HEK293T (cell line): ENCODE results near the gene RSPO4.

Source experiments
- CTCF ChIA-PET: fragments of 350-600 bp; formaldehyde crosslinking; extraction: SDS; loops from one replicate; lab custom pipeline; 2021; ENCODE audit warnings: antibody characterized with exemption, inconsistent platforms; lab: Yijun Ruan, JAX
- POLR2A ChIA-PET: fragments of 350-600 bp; formaldehyde crosslinking; extraction: SDS; loops from one replicate; lab custom pipeline; 2020; ENCODE audit warnings: antibody characterized with exemption, inconsistent platforms; lab: Yijun Ruan, JAX
- DNase-seq: peaks from one replicate; pipeline ENCODE4 v3.0.0; 2012; ENCODE audit warnings: mixed read lengths; ENCODE audit errors: extremely low spot score
- ARNT ChIP-seq: fragments of 450-650 bp; IDR thresholded peaks from 2 replicates; pipeline ENCODE4 v1.6.1; 2017; ENCODE audit warnings: mild to moderate bottlenecking
- BHLHE40 ChIP-seq: fragments of 450-650 bp; IDR thresholded peaks from 2 replicates; pipeline ENCODE4 v1.6.1; 2016; ENCODE audit warnings: mild to moderate bottlenecking, moderate library complexity, borderline replicate concordance
- CTBP1 ChIP-seq: fragments of 450-650 bp; IDR thresholded peaks from 2 replicates; pipeline ENCODE4 v1.6.1; 2016; ENCODE audit warnings: borderline replicate concordance
- ELF4 ChIP-seq: fragments of 450-650 bp; IDR thresholded peaks from 2 replicates; pipeline ENCODE4 v1.6.1; 2017; ENCODE audit warnings: antibody characterized with exemption
- FOXA1 ChIP-seq: fragments of 450-650 bp; IDR thresholded peaks from 2 replicates; pipeline ENCODE4 v1.6.1; 2016; ENCODE audit warnings: mild to moderate bottlenecking
- FOXK2 ChIP-seq: fragments of 450-650 bp; IDR thresholded peaks from 2 replicates; pipeline ENCODE4 v1.6.1; 2016; ENCODE audit warnings: mild to moderate bottlenecking
- FOXM1 ChIP-seq: fragments of 450-650 bp; IDR thresholded peaks from 2 replicates; pipeline ENCODE4 v1.6.1; 2017; ENCODE audit warnings: mild to moderate bottlenecking, borderline replicate concordance
- HDGF ChIP-seq: fragments of 450-650 bp; IDR thresholded peaks from 2 replicates; pipeline ENCODE4 v1.6.1; 2017; ENCODE audit warnings: antibody characterized with exemption, borderline replicate concordance
- L3MBTL2 ChIP-seq: fragments of 450-650 bp; conservative IDR thresholded peaks from 2 replicates; pipeline ENCODE4 v1.6.1; 2016; ENCODE audit warnings: mild to moderate bottlenecking
- LEF1 ChIP-seq: fragments of 450-650 bp; IDR thresholded peaks from 2 replicates; pipeline ENCODE4 v1.6.1; 2017; ENCODE audit warnings: mild to moderate bottlenecking, borderline replicate concordance
- NFRKB ChIP-seq: fragments of 450-650 bp; IDR thresholded peaks from 2 replicates; pipeline ENCODE4 v1.6.1; 2016; ENCODE audit warnings: mild to moderate bottlenecking, moderate library complexity
- PKNOX1 ChIP-seq: fragments of 450-650 bp; IDR thresholded peaks from 2 replicates; pipeline ENCODE4 v1.6.1; 2016
- SP1 ChIP-seq: fragments of 450-650 bp; IDR thresholded peaks from 2 replicates; pipeline ENCODE4 v1.6.1; 2017
- SUZ12 ChIP-seq: fragments of 450-650 bp; IDR thresholded peaks from 2 replicates; pipeline ENCODE4 v1.6.1; 2016; ENCODE audit warnings: mild to moderate bottlenecking
- TARDBP ChIP-seq: fragments of 450-650 bp; IDR thresholded peaks from 2 replicates; pipeline ENCODE4 v1.6.1; 2016
- ZNF384 ChIP-seq: fragments of 450-650 bp; IDR thresholded peaks from 2 replicates; pipeline ENCODE4 v1.6.1; 2016

Gene RSPO4

GRCh38 chr20:911882-912600 lies 90.1 kb downstream of the RSPO4 start:
- no peak for TF ChIP-seq FOXM1
- no peak for TF ChIP-seq L3MBTL2
- TF ChIP-seq TARDBP, result no peak
- TF ChIP-seq FOXK2, result no peak
- CTCF ChIA-PET, result no interaction called here
- no peak for DNase-seq
- POLR2A ChIA-PET, result no interaction called here

GRCh38 chr20:910870-911770 lies 91.0 kb downstream of the RSPO4 start:
- ChIA-PET CTCF (no interaction called here), POLR2A (no interaction called here)
- TF ChIP-seq FOXM1 (no peak), SUZ12 (no peak), L3MBTL2 (no peak), NFRKB (no peak), ELF4 (no peak), BHLHE40 (no peak), TARDBP (no peak), FOXA1 (no peak), SP1 (no peak), HDGF (no peak), ARNT (no peak), CTBP1 (no peak), LEF1 (no peak), ZNF384 (no peak), FOXK2 (no peak), PKNOX1 (no peak)
- no peak for DNase-seq

GRCh38 chr20:910132-910869 lies 91.8 kb downstream of the RSPO4 start:
- ChIA-PET POLR2A (no interaction called here), CTCF (no interaction called here)
- DNase-seq, result no peak
- no peak for TF ChIP-seq SP1
- TF ChIP-seq ZNF384, result no peak
- no peak for TF ChIP-seq ELF4
- no peak for TF ChIP-seq ARNT
- TF ChIP-seq L3MBTL2, result no peak
- TF ChIP-seq LEF1, result no peak
- no peak for TF ChIP-seq TARDBP
- no peak for TF ChIP-seq BHLHE40
- TF ChIP-seq FOXK2, result no peak
- TF ChIP-seq FOXM1, result no peak
- no peak for TF ChIP-seq PKNOX1
- TF ChIP-seq NFRKB, result no peak

GRCh38 chr20:909641-910040 lies 92.5 kb downstream of the RSPO4 start:
- POLR2A ChIA-PET, result no interaction called here
- no peak for TF ChIP-seq LEF1
- TF ChIP-seq FOXA1, result no peak
- TF ChIP-seq ZNF384, result no peak
- TF ChIP-seq PKNOX1, result no peak
- TF ChIP-seq SUZ12, result no peak
- no peak for TF ChIP-seq SP1
- no peak for TF ChIP-seq HDGF
- TF ChIP-seq ARNT, result no peak
- CTCF ChIA-PET, result no interaction called here
- no peak for DNase-seq
